CD8-positive, alpha-beta memory T cell (primary cell): ENCODE data around the gene YJEFN3. TPM values are rescaled to one million over a fixed set of nuclear protein-coding genes. Genes with fewer than 3 reads are reported as not detected.

ENCODE experiments used
- CTCF ChIA-PET: fragments of 350-600 bp; sonication (Branson Sonifier 250); formaldehyde crosslinking; loops from one replicate; lab custom pipeline; 2021; ENCODE audit warnings: antibody characterized with exemption; lab: Charles Lee
- POLR2A ChIA-PET: fragments of 350-600 bp; sonication (Branson Sonifier 250); formaldehyde crosslinking; loops from one replicate; lab custom pipeline; 2021; ENCODE audit warnings: antibody characterized with exemption; lab: Charles Lee
- DNase-seq, 5 donors: peaks; one replicate each; pipeline versions ENCODE4 v3.0.0 to v3.0.0-alpha.2; 2020 to 2022; ENCODE audit warnings: mixed read lengths in 1 of 5
- H3K27ac ChIP-seq: one replicate; pipeline ENCODE4 v1.7.0; 2013; ENCODE audit warnings: low read depth, mild to moderate bottlenecking, low read length, moderate library complexity
- H3K27me3 ChIP-seq: 2 replicates; pipeline ENCODE4 v1.7.0; 2013; ENCODE audit warnings: low read length, mild to moderate bottlenecking; ENCODE audit not compliant: insufficient read depth, poor library complexity, severe bottlenecking
- H3K36me3 ChIP-seq: 2 replicates; pipeline ENCODE4 v1.7.0; 2013; ENCODE audit warnings: mild to moderate bottlenecking, low read length, moderate library complexity; ENCODE audit not compliant: insufficient read depth
- H3K4me1 ChIP-seq: 2 replicates; pipeline ENCODE4 v1.7.0; 2013; ENCODE audit warnings: mild to moderate bottlenecking, low read length, moderate library complexity; ENCODE audit not compliant: insufficient read depth
- H3K4me3 ChIP-seq: 2 replicates; pipeline ENCODE4 v1.7.0; 2013; ENCODE audit warnings: mild to moderate bottlenecking, low read length
- H3K9me3 ChIP-seq: 2 replicates; pipeline ENCODE4 v1.7.0; 2013; ENCODE audit warnings: mild to moderate bottlenecking, low read length
- H3K27ac Mint-ChIP-seq, 8 donors: one replicate each; pipeline ENCODE4 v1.8.0; 2020 to 2021; ENCODE audit warnings: mixed read lengths in 8 of 8, mild to moderate bottlenecking in 6 of 8, inconsistent platforms in 3 of 8, moderate library complexity in 3 of 8
- H3K27me3 Mint-ChIP-seq, 2 donors: one replicate each; pipeline ENCODE4 v1.8.0; 2020 to 2021; ENCODE audit warnings: mixed read lengths in 2 of 2, mild to moderate bottlenecking in 1 of 2, moderate library complexity in 1 of 2
- H3K36me3 Mint-ChIP-seq, 3 donors: one replicate each; pipeline ENCODE4 v1.8.0; 2020 to 2021; ENCODE audit warnings: mixed read lengths in 3 of 3, inconsistent platforms in 1 of 3, mild to moderate bottlenecking in 1 of 3
- H3K4me1 Mint-ChIP-seq, 3 donors: one replicate each; pipeline ENCODE4 v1.8.0; 2020 to 2021; ENCODE audit warnings: mixed read lengths in 3 of 3, inconsistent platforms in 1 of 3, mild to moderate bottlenecking in 1 of 3
- H3K4me3 Mint-ChIP-seq, 7 donors: one replicate each; pipeline ENCODE4 v1.8.0; 2020 to 2021; ENCODE audit warnings: mixed read lengths in 7 of 7, mild to moderate bottlenecking in 6 of 7, moderate library complexity in 4 of 7, inconsistent platforms in 2 of 7
- H3K9me3 Mint-ChIP-seq, 5 donors: one replicate each; pipeline ENCODE4 v1.8.0; 2020 to 2022; ENCODE audit warnings: mixed read lengths in 5 of 5, mild to moderate bottlenecking in 3 of 5, moderate library complexity in 2 of 5, inconsistent platforms in 1 of 5
- polyA plus RNA-seq: library from polyadenylated mRNA; unstranded; fragments of 300-500 nt; fragmentation: Illumina TruSeq; gene quantifications from one replicate; pipeline ENCODE4 v1.2.3, GENCODE V29; 2021
- total RNA-seq, 2 experiments: library from RNA; stranded (reverse); gene quantifications; one replicate each; pipeline ENCODE4 v1.2.3, GENCODE V29; 2021

Gene YJEFN3
- total and polyA plus RNA-seq, 3 experiments from 2014 or later: 6.5 to 7.5 TPM; not detected in 1

- Histone ChIP-seq H3K27ac (no peak overlapping the region), H3K9me3 (no peaks in the 10 kb centered on the region), H3K4me3 (no peak overlapping the region), H3K36me3 (no peaks in the 10 kb centered on the region), H3K4me1 (peaks cover 8% of the 10 kb centered on the region), H3K27me3 (no peaks in the 10 kb centered on the region)
- Mint-ChIP-seq H3K9me3 (no peaks in the 10 kb centered on the region), H3K4me1 (peaks cover 3 to 8% (median 4%) of the 10 kb centered on the region in 3 donors), H3K27me3 (no peaks in the 10 kb centered on the region), H3K4me3 (no peak overlapping the region), H3K36me3 (peaks cover 0 to 29% (median 6%) of the 10 kb centered on the region in 3 donors), H3K27ac (peak overlapping the region in 4 of 8 donors; percentile 36 to 88 (median 66))
- DNase-seq: no peak
- ChIA-PET CTCF (interaction anchor here (1.9 kb wide), 1 partner anchor 85 kb away, joined by 4 read pairs; the partner anchor contains the start of gene GMIP), POLR2A (no interaction called here)
Observed at GRCh38 chr19:19558636-19559035, 29.9 kb downstream of the YJEFN3 start.

GRCh38 chr19:19559931-19560330 is 31.2 kb downstream of the YJEFN3 start:
- Mint-ChIP-seq H3K4me1 (peaks cover 3 to 4% (median 4%) of the 10 kb centered on the region in 3 donors), H3K36me3 (peaks cover 0 to 37% (median 7%) of the 10 kb centered on the region in 3 donors), H3K27me3 (no peaks in the 10 kb centered on the region), H3K27ac (peak overlapping the region in 3 of 8 donors; percentile 7 to 73 (median 29)), H3K9me3 (no peaks in the 10 kb centered on the region), H3K4me3 (no peak overlapping the region)
- no peak overlapping the region for H3K27ac ChIP-seq
- peaks cover 8% of the 10 kb centered on the region for H3K4me1 ChIP-seq
- POLR2A ChIA-PET: interaction anchor here (0.9 kb wide), 1 partner anchor 92 kb away, joined by 3 read pairs; no protein-coding TSS in a partner anchor
- H3K27me3 ChIP-seq: no peaks in the 10 kb centered on the region
- H3K36me3 ChIP-seq: no peaks in the 10 kb centered on the region
- H3K9me3 ChIP-seq: no peaks in the 10 kb centered on the region
- CTCF ChIA-PET: interaction anchor here (1.8 kb wide), 1 partner anchor 11 kb away, joined by 4 read pairs; no protein-coding TSS in a partner anchor
- no peak for DNase-seq
- H3K4me3 ChIP-seq: no peak overlapping the region

- Histone ChIP-seq H3K27me3 (no peaks in the 10 kb centered on the region), H3K36me3 (no peaks in the 10 kb centered on the region), H3K27ac (no peak overlapping the region), H3K9me3 (no peaks in the 10 kb centered on the region), H3K4me1 (peaks cover 8% of the 10 kb centered on the region), H3K4me3 (no peak overlapping the region)
- Mint-ChIP-seq H3K9me3 (no peaks in the 10 kb centered on the region), H3K4me1 (peaks cover 3 to 4% (median 4%) of the 10 kb centered on the region in 3 donors), H3K4me3 (no peak overlapping the region), H3K27ac (peak overlapping the region in 4 of 8 donors; percentile 14 to 56 (median 44)), H3K36me3 (peaks cover 0 to 51% (median 12%) of the 10 kb centered on the region in 3 donors), H3K27me3 (no peaks in the 10 kb centered on the region)
- CTCF ChIA-PET: interaction anchor here (1.5 to 1.8 kb wide), 2 partner anchors 21 to 82 kb away, joined by 3 to 4 read pairs; partner anchors contain the start of gene GMIP
- DNase-seq: no peak
- POLR2A ChIA-PET: no interaction called here
Observed at GRCh38 chr19:19561946-19562664, 33.4 kb downstream of the YJEFN3 start.

- H3K4me1 Mint-ChIP-seq: peaks cover 3 to 4% (median 4%) of the 10 kb centered on the region in 3 donors
- H3K27ac Mint-ChIP-seq: peak overlapping the region in 4 of 8 donors; percentile 17 to 89 (median 44)
- no peaks in the 10 kb centered on the region for H3K27me3 Mint-ChIP-seq
- Histone ChIP-seq H3K27ac (no peak overlapping the region), H3K4me1 (peaks cover 8% of the 10 kb centered on the region), H3K36me3 (no peaks in the 10 kb centered on the region), H3K27me3 (no peaks in the 10 kb centered on the region), H3K4me3 (no peak overlapping the region), H3K9me3 (no peaks in the 10 kb centered on the region)
- peak in 4 of 5 donors; percentile 16 to 74 (median 47) for DNase-seq
- H3K36me3 Mint-ChIP-seq: peaks cover 0 to 56% (median 14%) of the 10 kb centered on the region in 3 donors
- ChIA-PET CTCF (interaction anchor here (1.3 to 1.8 kb wide), 3 partner anchors 9 to 81 kb away, joined by 3 to 4 read pairs (median 3); partner anchors contain the start of gene GMIP), POLR2A (no interaction called here)
- H3K9me3 Mint-ChIP-seq: no peaks in the 10 kb centered on the region
- H3K4me3 Mint-ChIP-seq: no peak overlapping the region
Observed at GRCh38 chr19:19562665-19563347, 34.1 kb downstream of the YJEFN3 start.

- Mint-ChIP-seq H3K4me3 (no peak overlapping the region), H3K36me3 (peaks cover 0 to 57% (median 14%) of the 10 kb centered on the region in 3 donors), H3K4me1 (peaks cover 2 to 4% (median 4%) of the 10 kb centered on the region in 3 donors), H3K27me3 (no peaks in the 10 kb centered on the region), H3K9me3 (no peaks in the 10 kb centered on the region), H3K27ac (peak overlapping the region in 2 of 8 donors; percentile 6 to 38)
- DNase-seq: no peak
- Histone ChIP-seq H3K4me1 (peaks cover 8% of the 10 kb centered on the region), H3K4me3 (no peak overlapping the region), H3K9me3 (no peaks in the 10 kb centered on the region), H3K27me3 (no peaks in the 10 kb centered on the region), H3K27ac (no peak overlapping the region), H3K36me3 (no peaks in the 10 kb centered on the region)
- ChIA-PET POLR2A (no interaction called here), CTCF (interaction anchor here (1.3 to 1.8 kb wide), 3 partner anchors 9 to 81 kb away, joined by 3 to 4 read pairs (median 3); partner anchors contain the start of gene GMIP)
Observed at GRCh38 chr19:19563348-19563848, 34.7 kb downstream of the YJEFN3 start.

- Histone ChIP-seq H3K27me3 (no peaks in the 10 kb centered on the region), H3K9me3 (no peaks in the 10 kb centered on the region), H3K4me1 (no peaks in the 10 kb centered on the region), H3K4me3 (no peak overlapping the region), H3K27ac (no peak overlapping the region), H3K36me3 (peaks cover 7% of the 10 kb centered on the region)
- Mint-ChIP-seq H3K4me1 (peaks cover 0 to 8% (median 3%) of the 10 kb centered on the region in 3 donors), H3K36me3 (peaks cover 0 to 72% (median 21%) of the 10 kb centered on the region in 3 donors), H3K27ac (no peak overlapping the region), H3K9me3 (no peaks in the 10 kb centered on the region), H3K27me3 (no peaks in the 10 kb centered on the region), H3K4me3 (no peak overlapping the region)
- DNase-seq: no peak
- ChIA-PET CTCF (interaction anchor here (1.1 kb wide), 1 partner anchor 12 kb away, joined by 3 read pairs; no protein-coding TSS in a partner anchor), POLR2A (interaction anchor here (0.7 kb wide), 1 partner anchor 54 kb away, joined by 5 read pairs; no protein-coding TSS in a partner anchor)
Observed at GRCh38 chr19:19566306-19566705, 37.6 kb downstream of the YJEFN3 start.

- no peaks in the 10 kb centered on the region for H3K27me3 ChIP-seq
- H3K27ac ChIP-seq: no peak overlapping the region
- ChIA-PET POLR2A (interaction anchor here (0.5 to 0.6 kb wide), 2 partner anchors 126 to 469 kb away, joined by 3 to 13 read pairs; no protein-coding TSS in a partner anchor), CTCF (interaction anchor here (1.1 to 2.3 kb wide), 2 partner anchors 13 to 22 kb away, joined by 4 to 7 read pairs; no protein-coding TSS in a partner anchor)
- H3K4me1 Mint-ChIP-seq: peaks cover 0 to 8% (median 3%) of the 10 kb centered on the region in 3 donors
- no peaks in the 10 kb centered on the region for H3K27me3 Mint-ChIP-seq
- H3K36me3 Mint-ChIP-seq: peaks cover 0 to 63% (median 19%) of the 10 kb centered on the region in 3 donors
- no peak overlapping the region for H3K4me3 Mint-ChIP-seq
- H3K9me3 Mint-ChIP-seq: no peaks in the 10 kb centered on the region
- DNase-seq: no peak
- H3K36me3 ChIP-seq: peaks cover 7% of the 10 kb centered on the region
- H3K4me1 ChIP-seq: no peaks in the 10 kb centered on the region
- H3K27ac Mint-ChIP-seq: peak overlapping the region in 4 of 8 donors; percentile 40 to 84 (median 61)
- H3K4me3 ChIP-seq: no peak overlapping the region
- H3K9me3 ChIP-seq: no peaks in the 10 kb centered on the region
Observed at GRCh38 chr19:19567391-19567790, 38.7 kb downstream of the YJEFN3 start.
